Effector memory CD8-positive, alpha-beta T cell (primary cell): ENCODE data around the gene MGAT4B.

Source experiments
- ATAC-seq: fragments of 150-1000 bp; cut with Tn5 transposase; replicated peaks from 2 replicates; pipeline ENCODE4 v1.10.0; 2021; ENCODE audit warnings: mild to moderate bottlenecking, moderate library complexity
- DNase-seq, 3 experiments: peaks; one replicate each; pipeline ENCODE4 v3.0.0; 2021
- H3K27ac Mint-ChIP-seq, 2 donors: one replicate each; pipeline ENCODE4 v1.8.0; 2022; ENCODE audit warnings: mild to moderate bottlenecking in 2 of 2, mixed read lengths in 2 of 2, moderate library complexity in 2 of 2
- H3K27me3 Mint-ChIP-seq, 2 donors: one replicate each; pipeline ENCODE4 v1.8.0; 2022; ENCODE audit warnings: mixed read lengths in 2 of 2
- H3K36me3 Mint-ChIP-seq: one replicate; pipeline ENCODE4 v1.8.0; 2022; ENCODE audit warnings: mild to moderate bottlenecking, moderate library complexity, mixed read lengths; ENCODE audit not compliant: insufficient read depth
- H3K4me1 Mint-ChIP-seq, 2 donors: one replicate each; pipeline ENCODE4 v1.8.0; 2022; ENCODE audit warnings: low read depth in 2 of 2, mixed read lengths in 2 of 2
- H3K4me3 Mint-ChIP-seq, 2 donors: one replicate each; pipeline ENCODE4 v1.8.0; 2022; ENCODE audit warnings: mild to moderate bottlenecking in 2 of 2, mixed read lengths in 2 of 2, moderate library complexity in 2 of 2
- H3K9me3 Mint-ChIP-seq, 2 donors: one replicate each; pipeline ENCODE4 v1.8.0; 2022; ENCODE audit warnings: mixed read lengths in 2 of 2

Gene MGAT4B

DNA sequence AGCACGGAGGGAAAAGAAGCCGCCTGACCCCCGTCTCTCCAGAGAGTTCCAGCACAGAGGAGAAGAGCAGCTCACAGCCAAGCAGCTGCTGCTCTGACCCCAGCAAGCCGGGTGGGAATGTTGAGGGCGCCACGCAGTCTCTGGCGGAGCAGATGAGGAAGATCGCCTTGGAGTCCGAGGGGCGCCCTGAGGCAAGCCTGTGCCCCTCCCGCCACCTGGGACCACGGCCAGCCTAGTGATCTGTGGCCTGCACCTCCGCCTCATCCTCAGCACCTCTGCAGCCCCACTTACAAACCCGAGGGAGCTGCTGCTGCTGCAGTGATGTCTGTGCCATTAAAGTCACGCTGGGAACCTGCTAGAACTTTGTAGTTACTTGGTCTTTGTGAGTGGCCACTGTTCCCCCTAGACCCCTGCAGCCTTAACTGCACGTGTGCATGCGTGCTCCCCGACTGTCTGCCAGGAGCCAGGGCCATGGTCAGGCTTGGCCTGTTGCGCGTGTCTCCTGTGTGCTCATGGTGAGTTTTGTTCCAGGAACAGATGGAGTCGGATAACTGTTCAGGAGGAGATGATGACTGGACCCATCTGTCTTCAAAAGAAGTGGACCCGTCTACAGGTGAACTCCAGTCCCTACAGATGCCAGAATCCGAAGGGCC is 26.5 kb upstream of the MGAT4B start:
- DNase-seq (no peak), ATAC-seq (no peak)
- Mint-ChIP-seq H3K36me3 (peaks cover 91% of the 10 kb centered on the region), H3K27ac (peak overlapping the region in 1 of 2 donors; percentile 88), H3K27me3 (no peaks in the 10 kb centered on the region), H3K9me3 (no peaks in the 10 kb centered on the region), H3K4me3 (peak overlapping the region in 1 of 2 donors; percentile 36), H3K4me1 (peaks cover 25 to 28% of the 10 kb centered on the region in 2 donors)

DNA sequence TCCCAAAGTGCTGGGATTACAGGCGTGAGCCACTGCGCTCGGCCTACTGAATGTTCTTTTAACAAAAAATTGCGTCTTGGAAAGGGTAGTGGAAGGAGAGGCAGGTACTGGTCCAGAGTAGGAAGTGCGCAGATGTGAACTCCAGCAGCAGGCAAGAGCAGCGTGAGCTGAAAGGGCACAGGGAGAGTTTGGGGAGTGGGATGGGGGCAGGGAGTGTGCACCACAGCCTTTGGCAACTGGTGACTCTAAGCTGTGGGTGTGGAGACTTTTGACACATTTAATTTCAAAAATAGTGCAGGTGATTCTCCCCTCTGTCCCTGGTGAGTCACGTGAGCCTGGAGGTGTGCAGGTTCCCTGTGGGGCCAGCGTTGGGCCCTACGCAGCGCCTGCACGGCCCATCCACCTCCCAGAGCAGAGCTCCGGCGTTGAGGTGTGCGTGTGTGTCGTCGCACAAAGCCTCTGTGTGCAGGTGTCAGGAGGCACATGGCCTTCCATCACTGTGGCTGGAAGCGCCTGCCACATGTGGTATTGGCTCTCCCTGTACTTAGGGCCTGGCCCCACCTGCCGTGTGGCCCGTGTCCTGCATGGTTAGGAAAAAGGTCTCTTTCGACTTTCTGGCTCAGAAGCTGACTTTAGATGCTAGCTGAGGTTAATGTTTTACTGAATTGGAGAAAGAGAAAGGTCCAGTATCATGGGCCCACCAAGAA is 25.5 kb upstream of the MGAT4B start:
- Mint-ChIP-seq H3K9me3 (no peaks in the 10 kb centered on the region), H3K27me3 (no peaks in the 10 kb centered on the region), H3K27ac (peak overlapping the region in 1 of 2 donors; percentile 88), H3K36me3 (peaks cover 93% of the 10 kb centered on the region), H3K4me3 (peak overlapping the region in 1 of 2 donors; percentile 36), H3K4me1 (peaks cover 22 to 35% of the 10 kb centered on the region in 2 donors)
- DNase-seq (no peak), ATAC-seq (no peak)

DNA sequence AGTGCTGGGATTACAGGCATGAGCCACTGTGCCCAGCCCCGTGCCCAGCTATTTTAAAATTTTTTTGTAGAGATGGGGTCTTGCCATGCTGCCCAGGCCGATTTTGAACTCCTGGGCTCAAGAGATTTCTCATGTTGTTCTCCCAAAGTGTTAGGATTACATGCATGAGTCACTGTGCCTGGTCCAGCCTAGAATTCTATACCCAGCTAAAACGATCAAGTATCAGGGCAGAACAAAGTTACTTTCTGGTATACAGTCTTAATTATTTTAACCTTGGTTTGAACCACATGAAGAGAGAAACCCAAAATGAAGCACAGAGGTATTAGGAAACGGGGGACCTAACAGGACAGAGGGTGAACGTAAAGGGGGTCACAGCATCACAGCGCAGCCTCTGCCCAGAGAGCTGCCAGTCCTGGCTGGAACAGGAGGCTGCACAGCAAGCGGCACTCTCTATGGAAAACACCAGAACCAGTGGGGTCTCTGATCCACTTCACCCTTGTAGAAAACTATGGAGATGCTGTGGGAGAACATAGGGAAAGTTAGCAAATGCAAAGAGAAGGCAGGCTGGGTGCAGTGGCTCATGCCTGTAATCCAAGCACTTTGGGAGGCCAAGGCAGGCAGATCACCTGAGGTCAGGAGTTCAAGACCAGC is 24.3 kb upstream of the MGAT4B start:
- peaks cover 12 to 26% of the 10 kb centered on the region in 2 donors for H3K4me1 Mint-ChIP-seq
- H3K9me3 Mint-ChIP-seq, result no peaks in the 10 kb centered on the region
- DNase-seq (no peak), ATAC-seq (no peak)
- H3K36me3 Mint-ChIP-seq, result peaks cover 93% of the 10 kb centered on the region
- H3K4me3 Mint-ChIP-seq, result peak overlapping the region in 1 of 2 donors; percentile 17
- peak overlapping the region in 1 of 2 donors; percentile 88 for H3K27ac Mint-ChIP-seq
- no peaks in the 10 kb centered on the region for H3K27me3 Mint-ChIP-seq

DNA sequence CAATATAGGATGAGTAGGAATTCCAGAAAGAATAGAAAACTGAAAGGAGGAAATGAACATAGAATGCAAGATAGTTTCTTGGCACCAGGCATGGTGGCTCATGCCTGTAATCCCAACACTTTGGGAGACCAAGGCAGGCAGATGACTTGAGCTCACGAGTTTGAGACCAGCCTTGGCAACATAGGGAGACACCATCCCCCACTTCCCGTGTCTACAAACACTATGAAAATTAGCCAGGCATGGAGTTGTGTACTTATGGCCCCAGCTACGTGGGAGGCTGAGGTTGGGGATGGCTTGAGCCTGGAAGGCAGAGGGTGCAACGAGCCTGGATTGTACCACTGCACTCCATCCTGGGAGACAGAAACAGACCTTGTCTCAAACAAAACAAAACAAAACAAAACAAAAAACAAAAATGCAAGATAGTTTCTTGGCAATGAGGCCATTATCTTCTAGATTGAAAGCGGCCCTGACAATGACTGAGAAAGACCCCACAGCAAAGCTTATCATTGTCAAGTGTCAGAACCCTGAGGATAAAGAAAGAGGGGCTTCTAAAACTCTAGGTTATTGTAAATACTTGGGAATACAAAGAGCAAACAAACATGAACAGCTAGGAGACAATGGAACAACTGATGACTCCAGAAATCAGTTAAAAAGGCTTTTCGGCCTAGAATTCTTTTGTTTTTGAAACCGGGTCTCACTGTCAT is 23.2 kb upstream of the MGAT4B start:
- Mint-ChIP-seq H3K27me3 (no peaks in the 10 kb centered on the region), H3K36me3 (peaks cover 94% of the 10 kb centered on the region)
- no peak for DNase-seq

DNA sequence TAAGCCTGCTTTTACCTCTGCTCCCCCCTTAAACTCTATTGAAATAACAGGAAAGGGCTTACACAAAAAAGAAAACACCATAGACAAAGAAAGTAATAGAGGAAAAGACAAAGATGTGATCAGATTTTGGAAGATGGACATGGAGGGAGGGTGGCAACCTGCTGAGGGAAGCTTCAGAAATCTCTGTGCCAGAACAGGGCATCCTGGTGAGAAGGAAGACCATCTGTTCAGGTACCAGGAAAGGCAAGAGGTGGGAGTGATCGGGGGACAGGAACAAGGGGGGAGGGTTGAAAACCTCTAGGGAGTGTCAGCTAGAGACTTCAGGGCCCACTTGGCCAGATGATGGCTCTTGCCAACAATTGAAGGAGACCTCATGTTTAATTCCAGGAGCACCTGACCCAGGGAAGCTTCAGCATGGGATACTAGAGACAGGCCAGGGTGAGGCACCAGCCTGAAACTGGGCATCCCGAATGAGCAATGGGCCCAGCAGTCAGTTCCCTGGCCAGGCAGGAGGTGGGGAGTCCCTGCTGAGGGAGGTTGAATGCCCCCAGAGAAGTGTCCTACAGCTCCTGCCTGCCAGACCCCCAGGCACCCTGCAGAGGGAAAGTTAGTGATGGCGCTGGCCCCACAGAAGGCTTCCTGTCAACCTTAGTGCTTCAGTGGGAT is 22.2 kb upstream of the MGAT4B start:
- H3K4me3 Mint-ChIP-seq, result no peak overlapping the region
- no peaks in the 10 kb centered on the region for H3K27me3 Mint-ChIP-seq
- H3K9me3 Mint-ChIP-seq, result no peaks in the 10 kb centered on the region
- ATAC-seq (no peak), DNase-seq (no peak)
- peaks cover 21 to 30% of the 10 kb centered on the region in 2 donors for H3K4me1 Mint-ChIP-seq
- H3K27ac Mint-ChIP-seq, result peak overlapping the region in 1 of 2 donors; percentile 90
- peaks cover 100% of the 10 kb centered on the region for H3K36me3 Mint-ChIP-seq

More for the DNA sequence above, 23.2 kb upstream of the MGAT4B start:
- Mint-ChIP-seq H3K4me3 (no peak overlapping the region), H3K4me1 (peaks cover 14 to 25% of the 10 kb centered on the region in 2 donors), H3K27ac (peak overlapping the region; percentile 62 to 90), H3K9me3 (no peaks in the 10 kb centered on the region)
- ATAC-seq, result no peak

DNA sequence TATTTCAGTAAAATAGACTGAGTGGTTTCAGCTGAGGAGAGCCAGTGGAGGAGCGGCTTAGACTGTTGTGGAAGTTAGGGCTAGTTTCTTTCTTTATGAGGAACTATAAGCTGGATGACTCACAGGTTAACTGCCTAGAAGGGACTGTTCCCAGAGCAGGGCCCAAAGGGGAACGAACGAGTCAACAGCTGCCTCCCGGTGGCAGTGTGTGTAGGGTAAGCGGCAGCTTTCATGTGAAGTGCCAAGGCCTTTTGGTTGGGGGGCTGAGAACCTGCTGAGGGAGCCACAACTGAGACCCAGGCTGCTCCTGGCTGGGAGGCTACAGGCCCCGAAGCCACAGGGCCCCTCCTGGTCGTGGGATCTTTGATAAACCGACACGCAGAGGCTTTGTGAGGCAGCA is 21.0 kb upstream of the MGAT4B start:
- peaks cover 26 to 31% of the 10 kb centered on the region in 2 donors for H3K4me1 Mint-ChIP-seq
- no peaks in the 10 kb centered on the region for H3K9me3 Mint-ChIP-seq
- ATAC-seq (peak; percentile 11), DNase-seq (no peak)
- H3K27ac Mint-ChIP-seq, result peak overlapping the region in 1 of 2 donors; percentile 82
- peaks cover 100% of the 10 kb centered on the region for H3K36me3 Mint-ChIP-seq
- H3K27me3 Mint-ChIP-seq, result no peaks in the 10 kb centered on the region
- H3K4me3 Mint-ChIP-seq, result peak overlapping the region in 1 of 2 donors; percentile 3

DNA sequence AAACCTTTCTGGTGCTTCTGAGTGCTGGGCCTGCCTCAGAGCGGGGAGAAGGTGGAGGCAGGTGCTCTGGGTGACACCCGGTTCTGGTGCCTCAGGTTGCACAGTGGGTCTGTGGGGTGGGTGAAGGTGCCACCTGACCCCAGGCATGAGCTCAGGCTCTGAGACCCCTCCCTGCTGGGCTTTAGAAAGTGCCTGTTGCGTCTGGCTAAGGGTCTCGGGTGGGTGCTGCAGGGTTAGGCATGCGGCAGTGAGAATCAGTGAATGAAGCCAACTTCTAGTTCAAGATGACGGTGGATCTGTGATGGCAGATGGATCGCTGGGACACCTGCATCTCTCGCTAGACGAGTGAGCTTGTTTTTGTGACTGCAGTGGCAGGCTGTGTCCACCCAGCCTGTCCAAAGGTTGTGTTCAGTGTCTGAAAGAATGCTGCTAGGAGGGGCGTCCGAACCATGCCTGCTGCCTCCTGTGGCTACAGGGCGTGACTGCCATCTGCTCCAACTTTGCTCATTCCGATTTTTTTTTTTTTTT is 19.1 kb upstream of the MGAT4B start:
- peaks cover 100% of the 10 kb centered on the region for H3K36me3 Mint-ChIP-seq

DNA sequence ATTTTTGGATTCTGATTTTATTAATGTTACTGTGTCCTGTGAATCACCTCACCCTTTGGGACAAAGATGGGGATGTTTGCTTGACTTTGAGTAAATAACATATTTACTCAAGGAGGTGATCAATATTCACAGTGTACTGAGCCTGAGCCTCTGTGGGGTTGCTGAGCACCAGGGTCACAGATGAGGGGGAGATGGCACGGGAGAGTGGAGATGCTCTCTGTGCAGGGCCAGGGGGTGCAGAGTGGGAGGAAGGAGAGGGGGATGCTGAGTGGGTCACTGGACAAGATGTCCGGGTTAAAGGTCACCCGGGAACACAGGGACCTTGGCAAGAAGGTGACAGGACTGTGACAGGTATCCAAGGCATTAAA is 18.1 kb upstream of the MGAT4B start:
- H3K9me3 Mint-ChIP-seq, result no peaks in the 10 kb centered on the region
- H3K4me3 Mint-ChIP-seq, result peak overlapping the region; percentile 2 to 21
- no peaks in the 10 kb centered on the region for H3K27me3 Mint-ChIP-seq
- H3K36me3 Mint-ChIP-seq, result peaks cover 100% of the 10 kb centered on the region
- peaks cover 44 to 46% of the 10 kb centered on the region in 2 donors for H3K4me1 Mint-ChIP-seq
- ATAC-seq (no peak), DNase-seq (no peak)
- peak overlapping the region in 1 of 2 donors; percentile 83 for H3K27ac Mint-ChIP-seq

More for the DNA sequence above, 19.1 kb upstream of the MGAT4B start:
- ATAC-seq (no peak), DNase-seq (no peak)
- Mint-ChIP-seq H3K27me3 (no peaks in the 10 kb centered on the region), H3K27ac (peak overlapping the region in 1 of 2 donors; percentile 83), H3K4me1 (peaks cover 36 to 38% of the 10 kb centered on the region in 2 donors), H3K9me3 (no peaks in the 10 kb centered on the region), H3K4me3 (no peak overlapping the region)

DNA sequence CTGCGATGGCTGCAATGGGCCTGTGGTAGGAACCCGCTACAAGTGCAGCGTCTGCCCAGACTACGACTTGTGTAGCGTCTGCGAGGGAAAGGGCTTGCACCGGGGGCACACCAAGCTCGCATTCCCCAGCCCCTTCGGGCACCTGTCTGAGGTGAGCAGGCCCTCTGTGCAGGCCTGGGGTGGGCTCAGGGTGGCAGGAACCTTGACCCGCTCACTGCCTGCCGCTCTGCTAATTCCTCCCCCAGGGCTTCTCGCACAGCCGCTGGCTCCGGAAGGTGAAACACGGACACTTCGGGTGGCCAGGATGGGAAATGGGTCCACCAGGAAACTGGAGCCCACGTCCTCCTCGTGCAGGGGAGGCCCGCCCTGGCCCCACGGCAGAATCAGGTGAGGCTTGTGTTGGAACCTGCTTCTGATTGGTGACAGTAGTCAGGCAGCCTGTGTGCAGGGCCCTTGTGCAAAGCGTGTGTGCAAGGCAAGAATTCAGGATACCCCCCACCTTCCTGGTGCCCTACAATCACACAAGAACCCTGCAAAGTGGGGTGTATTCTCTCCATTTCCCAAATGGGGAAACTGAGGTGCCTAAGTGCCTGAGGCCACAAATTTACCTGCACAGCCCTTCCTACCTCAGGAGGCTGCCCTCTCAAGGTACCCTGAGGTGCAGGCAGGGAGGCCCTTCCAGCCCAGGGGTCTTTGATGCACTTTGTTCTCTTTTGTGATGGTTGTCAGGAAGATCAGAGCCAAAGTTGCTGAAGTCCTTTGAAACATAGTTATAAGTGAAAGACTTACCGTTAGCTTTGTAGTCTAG is 17.5 kb upstream of the MGAT4B start:
- Mint-ChIP-seq H3K27me3 (no peaks in the 10 kb centered on the region), H3K36me3 (peaks cover 99% of the 10 kb centered on the region), H3K27ac (peak overlapping the region in 1 of 2 donors; percentile 99), H3K4me1 (peaks cover 44 to 47% of the 10 kb centered on the region in 2 donors), H3K9me3 (no peaks in the 10 kb centered on the region), H3K4me3 (peak overlapping the region; percentile 21 to 60)
- no peak for ATAC-seq
- no peak for DNase-seq

DNA sequence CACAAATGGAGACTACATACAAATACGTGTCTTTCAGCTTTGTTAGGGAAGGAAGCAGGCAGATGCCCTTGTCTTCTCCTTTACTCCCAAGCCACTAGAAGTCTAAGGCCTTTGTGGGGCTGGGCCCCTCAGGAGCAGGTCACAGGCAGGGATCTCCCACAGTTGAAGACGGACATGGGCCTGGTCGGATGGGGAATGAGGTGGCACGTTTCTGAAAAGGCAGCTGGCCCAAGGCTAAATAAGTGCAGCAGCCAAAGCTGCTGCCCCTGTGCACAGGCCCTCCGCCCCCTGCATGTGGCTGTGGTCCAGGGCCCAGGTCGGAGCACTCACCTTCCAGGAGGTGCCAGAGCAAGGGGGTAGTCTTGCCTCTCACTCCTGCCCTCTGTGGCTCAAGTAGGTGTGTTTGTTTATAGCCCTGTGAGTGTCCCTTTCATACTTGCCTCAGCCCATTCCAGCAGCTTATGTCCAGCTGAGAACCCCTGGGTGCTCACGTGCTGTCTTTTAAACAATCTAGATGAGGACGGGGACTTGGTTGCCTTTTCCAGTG is 15.9 kb upstream of the MGAT4B start:
- H3K4me1 Mint-ChIP-seq, result peaks cover 45 to 49% of the 10 kb centered on the region in 2 donors
- H3K9me3 Mint-ChIP-seq, result no peaks in the 10 kb centered on the region
- peak overlapping the region; percentile 99 for H3K27ac Mint-ChIP-seq
- no peak for DNase-seq
- no peak for ATAC-seq
- no peaks in the 10 kb centered on the region for H3K27me3 Mint-ChIP-seq
- H3K36me3 Mint-ChIP-seq, result peaks cover 97% of the 10 kb centered on the region
- H3K4me3 Mint-ChIP-seq, result peak overlapping the region; percentile 95 to 98

DNA sequence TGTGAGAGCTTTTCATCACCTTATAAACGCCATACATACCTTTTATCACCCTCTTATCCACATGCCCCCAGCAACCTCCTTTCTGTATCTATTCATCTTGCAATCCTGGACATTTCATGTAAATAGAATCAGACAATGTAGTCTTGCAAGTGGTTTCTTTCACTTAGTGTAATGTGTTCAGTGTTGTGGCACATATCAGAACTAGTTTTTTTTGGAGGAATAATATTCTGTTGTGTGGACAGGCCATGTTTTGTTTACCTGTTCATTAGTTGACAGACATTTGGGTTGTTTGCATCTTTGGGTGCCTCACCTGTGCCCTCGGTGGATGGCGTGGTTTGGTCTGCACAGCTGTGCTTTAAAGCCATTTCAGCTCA is 15.4 kb upstream of the MGAT4B start:
- H3K4me1 Mint-ChIP-seq, result peaks cover 41 to 49% of the 10 kb centered on the region in 2 donors
- H3K9me3 Mint-ChIP-seq, result no peaks in the 10 kb centered on the region
- peak overlapping the region; percentile 99 for H3K27ac Mint-ChIP-seq
- peaks cover 96% of the 10 kb centered on the region for H3K36me3 Mint-ChIP-seq
- DNase-seq (no peak), ATAC-seq (no peak)
- H3K27me3 Mint-ChIP-seq, result no peaks in the 10 kb centered on the region
- peak overlapping the region; percentile 95 to 98 for H3K4me3 Mint-ChIP-seq
